ENCODE data around the gene ZNF579.

The ZNF579 gene

GRCh38 chr19:55611983-55612645, 31.5 kb upstream of the ZNF579 start:
- no peak for DNase-seq (ENCODE audit: low read depth)

- DNase-seq (ENCODE audit: low read depth), result no peak
Measured at GRCh38 chr19:55611300-55611982, 30.8 kb upstream of the ZNF579 start.

- DNase-seq (ENCODE audit: low read depth), result no peak
Measured at GRCh38 chr19:55609326-55609725, 28.7 kb upstream of the ZNF579 start.

GRCh38 chr19:55606817-55607216, 26.2 kb upstream of the ZNF579 start:
- no peak for DNase-seq (ENCODE audit: low read depth)

GRCh38 chr19:55606471-55606787, 25.8 kb upstream of the ZNF579 start:
- DNase-seq (ENCODE audit: low read depth), result no peak

GRCh38 chr19:55605637-55606470, 25.2 kb upstream of the ZNF579 start, which contains the start of gene ZNF865:
Gene ZNF865 (plus strand): TSS chr19:55605647. CDS start chr19:55613619, 7,972 bp downstream.
- DNase-seq (ENCODE audit: low read depth), result no peak

- peak; percentile 94 for DNase-seq (ENCODE audit: low read depth)
Measured at GRCh38 chr19:55605207-55605636, 24.6 kb upstream of the ZNF579 start.

GRCh38 chr19:55603581-55604292, 23.1 kb upstream of the ZNF579 start:
- no peak for DNase-seq (ENCODE audit: low read depth)

- DNase-seq (ENCODE audit: low read depth), result no peak
Measured at GRCh38 chr19:55603115-55603514, 22.5 kb upstream of the ZNF579 start.

GRCh38 chr19:55602104-55603001, 21.7 kb upstream of the ZNF579 start:
- no peak for DNase-seq (ENCODE audit: low read depth)

GRCh38 chr19:55601084-55601483, 20.4 kb upstream of the ZNF579 start:
- no peak for DNase-seq (ENCODE audit: low read depth)

GRCh38 chr19:55600662-55601028, 20.0 kb upstream of the ZNF579 start:
- no peak for DNase-seq (ENCODE audit: low read depth)

- peak; percentile 59 for DNase-seq (ENCODE audit: low read depth)
Measured at GRCh38 chr19:55599842-55600661, 19.4 kb upstream of the ZNF579 start, which contains the start of gene ZNF524. Gene ZNF524 (plus strand): TSS chr19:55600288. CDS start chr19:55602113, 1,825 bp downstream.

- peak; percentile 89 for DNase-seq (ENCODE audit: low read depth)
Measured at GRCh38 chr19:55599468-55599841, 18.8 kb upstream of the ZNF579 start, which contains the start of gene FIZ1. Gene FIZ1 (minus strand): TSS chr19:55599517. CDS start chr19:55597865, 1,652 bp downstream.

GRCh38 chr19:55598719-55599467, 18.2 kb upstream of the ZNF579 start:
- DNase-seq (ENCODE audit: low read depth), result peak; percentile 85

GRCh38 chr19:55598034-55598433, 17.4 kb upstream of the ZNF579 start:
- DNase-seq (ENCODE audit: low read depth), result no peak

GRCh38 chr19:55597501-55597921, 16.9 kb upstream of the ZNF579 start:
- DNase-seq (ENCODE audit: low read depth), result no peak

- DNase-seq (ENCODE audit: low read depth), result no peak
Measured at GRCh38 chr19:55596304-55596703, 15.7 kb upstream of the ZNF579 start.

GRCh38 chr19:55594996-55595545, 14.4 kb upstream of the ZNF579 start:
- DNase-seq (ENCODE audit: low read depth), result no peak

Measured in stimulated activated CD8-positive, alpha-beta memory T cell treated with anti-CD3 and anti-CD28 coated beads, Interleukin-15, amount 100 ng/mL, for 1 hour (primary cell).